Measurements from ENCODE around the gene NANOG. TPM values are rescaled to one million over a fixed set of nuclear protein-coding genes. Genes with fewer than 3 reads are reported as not detected.
"Not testable (repeated sequence)": the region's sequence is repeated elsewhere in the genome, so short reads cannot be mapped to it uniquely, and the experiment has no call there.

NANOG gene
- total RNA-seq, 1 donor from 2014 or later, result not detected

DNA sequence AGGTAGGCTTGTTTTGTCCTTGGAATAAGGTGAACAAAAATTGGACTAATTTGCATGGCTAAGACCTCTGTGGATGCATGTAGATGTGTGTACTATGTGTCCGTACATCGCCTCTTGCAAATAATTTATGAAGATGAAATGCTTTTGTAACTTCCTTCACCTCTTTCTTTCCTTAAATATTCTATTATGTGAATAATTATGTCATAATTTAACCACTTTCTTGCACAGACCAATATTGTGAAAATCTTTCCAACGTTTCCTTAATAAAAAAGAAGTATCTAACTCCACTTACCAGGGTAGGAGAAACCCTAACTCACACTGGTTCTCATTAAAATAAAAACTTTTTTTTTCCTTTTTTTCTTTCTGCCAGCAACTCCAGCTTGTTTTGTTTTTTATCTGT lies 4.0 kb downstream of the NANOG start:
- ATAC-seq (ENCODE audit: low read depth), result no peak
- POLR2A ChIA-PET, result no interaction called here

DNA sequence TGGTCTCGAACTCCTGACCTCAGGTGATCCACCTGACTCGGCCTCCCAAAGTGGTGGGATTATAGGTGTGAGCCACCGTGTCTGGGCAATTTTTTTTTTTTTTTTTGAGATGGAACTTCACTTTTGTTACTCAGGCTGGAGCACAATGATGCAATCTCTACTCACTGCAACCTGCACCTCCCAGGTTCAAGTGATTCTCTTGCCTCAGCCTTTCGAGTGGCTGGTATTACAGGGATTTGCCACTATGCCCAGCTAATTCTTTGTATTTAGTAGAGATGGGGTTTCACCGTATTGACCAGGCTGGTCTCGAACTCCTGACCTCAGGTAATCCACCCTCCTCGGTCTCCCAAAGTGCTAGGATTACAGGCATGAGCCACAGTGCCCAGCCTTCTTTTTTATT lies 8.1 kb downstream of the NANOG start:
- H3K27ac Mint-ChIP-seq; intact Hi-C loops (cut with micrococcal nuclease); H3K4me3 Mint-ChIP-seq; H3K27me3 Mint-ChIP-seq; DNase-seq; H3K9me3 Mint-ChIP-seq; H3K4me1 Mint-ChIP-seq; ATAC-seq (ENCODE audit: low read depth); CTCF ChIA-PET; H3K36me3 Mint-ChIP-seq (ENCODE audit: low read depth): not testable (repeated sequence)
- POLR2A ChIA-PET, result interaction anchor here (0.7 kb wide), 1 partner anchor 1492 kb away, joined by 3 read pairs; no protein-coding TSS in a partner anchor

More for the DNA sequence above, 4.0 kb downstream of the NANOG start:
- TF ChIP-seq CTCF (IDR thresholded peaks at IDR 0.05), result no peak
- CTCF ChIA-PET, result no interaction called here
- intact Hi-C loops (cut with micrococcal nuclease), result no loop called here
- no peak overlapping the region for H3K27ac Mint-ChIP-seq
- no peak for DNase-seq
- H3K27me3 Mint-ChIP-seq, result peaks cover 5% of the 10 kb centered on the region
- no peaks in the 10 kb centered on the region for H3K9me3 Mint-ChIP-seq
- H3K4me1 Mint-ChIP-seq, result no peaks in the 10 kb centered on the region
- H3K36me3 Mint-ChIP-seq (ENCODE audit: low read depth), result no peaks in the 10 kb centered on the region
- H3K4me3 Mint-ChIP-seq, result no peak overlapping the region

DNA sequence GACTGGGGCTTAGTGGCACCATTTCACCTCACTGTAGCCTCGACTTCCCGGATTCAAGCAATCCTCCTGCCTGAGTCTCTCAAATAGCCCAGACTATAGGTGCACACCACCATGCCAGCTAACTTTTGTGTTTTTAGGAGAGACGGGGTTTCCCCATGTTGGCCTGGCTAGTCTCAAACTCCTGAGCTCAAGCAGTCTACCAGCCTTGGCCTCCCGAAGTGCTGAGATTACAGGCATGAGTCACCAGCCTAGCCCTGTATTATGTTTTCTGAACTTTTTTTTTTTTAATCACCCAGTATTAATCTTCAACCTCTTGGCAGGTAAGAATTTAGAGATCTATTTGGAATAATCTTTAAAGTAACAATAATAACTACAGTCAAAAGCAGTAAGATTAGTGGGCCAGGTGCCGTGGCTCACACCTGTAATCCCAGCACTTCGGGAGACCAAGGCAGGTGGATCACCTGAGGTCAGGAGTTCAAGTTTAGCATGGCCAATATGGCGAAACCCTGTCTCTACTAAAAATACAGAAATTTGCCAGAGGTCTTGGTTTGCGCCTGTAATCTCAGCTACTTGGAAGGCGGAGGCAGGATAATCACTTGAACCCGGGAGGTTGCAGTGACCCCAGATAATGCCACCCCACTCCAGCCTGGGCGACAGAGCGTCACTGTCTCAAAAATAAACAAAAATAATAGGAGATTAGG lies 8.6 kb downstream of the NANOG start:
- H3K4me1 Mint-ChIP-seq, result no peaks in the 10 kb centered on the region
- TF ChIP-seq CTCF (IDR thresholded peaks at IDR 0.05), result no peak
- ATAC-seq (ENCODE audit: low read depth), result no peak
- ChIA-PET CTCF (no interaction called here), POLR2A (interaction anchor here (0.7 kb wide), 1 partner anchor 1493 kb away, joined by 3 read pairs; no protein-coding TSS in a partner anchor)
- no peak overlapping the region for H3K4me3 Mint-ChIP-seq
- no peaks in the 10 kb centered on the region for H3K9me3 Mint-ChIP-seq
- intact Hi-C loops (cut with micrococcal nuclease), result no loop called here
- no peak for DNase-seq
- H3K27me3 Mint-ChIP-seq, result peaks cover 2% of the 10 kb centered on the region
- no peak overlapping the region for H3K27ac Mint-ChIP-seq
- H3K36me3 Mint-ChIP-seq (ENCODE audit: low read depth), result no peaks in the 10 kb centered on the region

DNA sequence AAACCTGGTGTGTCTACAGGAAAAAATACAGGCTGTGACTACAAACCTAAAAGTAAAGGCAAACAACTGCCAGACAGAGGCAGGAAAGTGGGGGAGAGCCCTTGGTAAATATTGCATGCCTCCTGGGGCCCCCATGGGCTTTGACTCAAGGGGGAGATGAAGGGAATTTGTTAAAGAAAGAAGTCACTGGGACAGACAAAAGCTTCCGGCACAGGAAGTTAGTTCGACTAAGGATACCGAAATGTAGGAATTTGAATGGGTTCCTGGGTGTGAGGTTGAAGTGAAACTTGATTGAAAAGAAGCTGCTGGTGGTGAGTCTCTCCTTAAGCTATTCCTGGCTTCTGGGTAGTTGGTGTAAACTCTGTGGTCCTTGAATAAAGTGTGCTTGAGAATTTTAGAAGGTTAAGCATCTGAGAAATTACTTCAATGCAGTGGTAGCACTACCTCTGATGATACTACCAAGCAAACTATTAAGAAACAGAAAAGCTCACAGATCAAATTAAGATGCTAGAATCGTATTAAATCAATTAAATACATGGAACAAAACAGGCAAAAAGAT lies 9.6 kb downstream of the NANOG start:
- DNase-seq; intact Hi-C loops (cut with micrococcal nuclease); H3K27ac Mint-ChIP-seq; H3K9me3 Mint-ChIP-seq; POLR2A ChIA-PET; H3K27me3 Mint-ChIP-seq; H3K4me1 Mint-ChIP-seq; CTCF ChIA-PET; H3K4me3 Mint-ChIP-seq; ATAC-seq (ENCODE audit: low read depth); H3K36me3 Mint-ChIP-seq (ENCODE audit: low read depth): not testable (repeated sequence)

- H3K4me1 Mint-ChIP-seq, result no peaks in the 10 kb centered on the region
- no peaks in the 10 kb centered on the region for H3K9me3 Mint-ChIP-seq
- intact Hi-C loops (cut with micrococcal nuclease), result no loop called here
- no peak for TF ChIP-seq CTCF (IDR thresholded peaks at IDR 0.05)
- DNase-seq (no peak), ATAC-seq (ENCODE audit: low read depth) (no peak)
- H3K27ac Mint-ChIP-seq, result no peak overlapping the region
- no peaks in the 10 kb centered on the region for H3K36me3 Mint-ChIP-seq (ENCODE audit: low read depth)
- POLR2A ChIA-PET, result no interaction called here
- H3K27me3 Mint-ChIP-seq, result no peaks in the 10 kb centered on the region
- CTCF ChIA-PET, result interaction anchor here (1.6 kb wide), 1 partner anchor 12 kb away, joined by 3 read pairs; the partner anchor contains the start of gene NANOG
- H3K4me3 Mint-ChIP-seq, result no peak overlapping the region
Observed at GRCh38 chr12:7801460-7801859, 12.3 kb downstream of the NANOG start.

- H3K36me3 Mint-ChIP-seq (ENCODE audit: low read depth); H3K4me3 Mint-ChIP-seq; DNase-seq; H3K27ac Mint-ChIP-seq; H3K9me3 Mint-ChIP-seq; H3K27me3 Mint-ChIP-seq; POLR2A ChIA-PET; ATAC-seq (ENCODE audit: low read depth); H3K4me1 Mint-ChIP-seq: not testable (repeated sequence)
- intact Hi-C loops (cut with micrococcal nuclease), result loop anchor here (2.0 kb wide), 3 partner anchors 90 to 218 kb away; no protein-coding TSS in a partner anchor
- CTCF ChIA-PET, result interaction anchor here (0.6 to 1.4 kb wide), 5 partner anchors 11 to 586 kb away, joined by 3 to 5 read pairs (median 3); no protein-coding TSS in a partner anchor
Observed at GRCh38 chr12:7806319-7806718, 17.1 kb downstream of the NANOG start.

All from activated B cell treated with CpG ODN at 0.5 μM for 24 hours (primary cell).